H1 (cell line): Measurements from ENCODE around the gene NUP85. TPM values are rescaled to one million over a fixed set of nuclear protein-coding genes. Genes with fewer than 3 reads are reported as not detected.

Experiments
- BCL11A ChIP-seq, 2 experiments: IDR thresholded peaks; one replicate each; pipeline ENCODE4 v1.6.1; 2011; ENCODE audit warnings: low read depth in 2 of 2, low read length in 2 of 2, mild to moderate bottlenecking in 2 of 2
- CBX8 ChIP-seq: fragments of 300-800, 300-1000 bp; sonication (generic); IDR thresholded peaks from 2 replicates; pipeline ENCODE4 v1.7.1; 2016; ENCODE audit warnings: low read depth, low read length, borderline replicate concordance
- CREB1 ChIP-seq: IDR thresholded peaks from 2 replicates; pipeline ENCODE4 v1.6.1; 2012; ENCODE audit warnings: inconsistent platforms
- CTBP2 ChIP-seq: IDR thresholded peaks from 2 replicates; pipeline ENCODE4 v1.7.0; 2011; ENCODE audit warnings: borderline replicate concordance, mild to moderate bottlenecking, moderate library complexity, mixed read lengths, low read length; ENCODE audit not compliant: insufficient read depth, insufficient read length
- FOSL1 ChIP-seq: IDR thresholded peaks from 2 replicates; pipeline ENCODE4 v1.6.1; 2011; ENCODE audit warnings: mild to moderate bottlenecking, low read depth, low read length, moderate library complexity; ENCODE audit not compliant: insufficient read depth
- HDAC2 ChIP-seq, 2 experiments: fragments of 300-600 bp in 1 of 2; sonication (generic) in 1 of 2; IDR thresholded peaks; 2 replicates each; pipeline ENCODE4 v1.6.1; 2011 to 2012; ENCODE audit warnings: low read depth in 2 of 2, low read length in 2 of 2, mild to moderate bottlenecking in 2 of 2, moderate library complexity in 2 of 2, borderline replicate concordance in 1 of 2, inconsistent platforms in 1 of 2
- PHF8 ChIP-seq: fragments of 200-600 bp; sonication (generic); conservative IDR thresholded peaks from 2 replicates; pipeline ENCODE4 v1.7.1; 2012; ENCODE audit warnings: low read depth, mild to moderate bottlenecking, inconsistent platforms, low read length, moderate library complexity
- RAD21 ChIP-seq, 2 experiments: IDR thresholded peaks in 1 of 2; conservative IDR thresholded peaks in 1 of 2; 2 replicates each; pipeline ENCODE4 v1.6.1; 2011; ENCODE audit warnings: low read depth in 2 of 2, low read length in 2 of 2, improper control_type of control experiment in 1 of 2, inconsistent platforms in 1 of 2, mild to moderate bottlenecking in 1 of 2, moderate library complexity in 1 of 2
- RBBP5 ChIP-seq: IDR thresholded peaks from 2 replicates; pipeline ENCODE4 v1.7.1; 2012; ENCODE audit warnings: low read depth, mild to moderate bottlenecking, inconsistent platforms, low read length, moderate library complexity, borderline replicate concordance
- RNF2 ChIP-seq: fragments of 200-900, 300-1000 bp; sonication (generic); IDR thresholded peaks from 2 replicates; pipeline ENCODE4 v1.7.1; 2016; ENCODE audit warnings: borderline replicate concordance, low read depth, mild to moderate bottlenecking, antibody characterized with exemption, low read length; ENCODE audit not compliant: poor library complexity, severe bottlenecking; ENCODE audit errors: missing control alignments
- RXRA ChIP-seq: IDR thresholded peaks from 2 replicates; pipeline ENCODE4 v1.6.1; 2011; ENCODE audit warnings: low read depth, mild to moderate bottlenecking, low read length, moderate library complexity; ENCODE audit not compliant: insufficient read depth
- SIN3A ChIP-seq, 2 experiments: IDR thresholded peaks in 1 of 2; conservative IDR thresholded peaks in 1 of 2; 2 replicates each; pipeline ENCODE4 v1.6.1; 2011 to 2012; ENCODE audit warnings: low read length in 2 of 2, improper control_type of control experiment in 1 of 2, low read depth in 1 of 2, mild to moderate bottlenecking in 1 of 2
- SP2 ChIP-seq: IDR thresholded peaks from 2 replicates; pipeline ENCODE4 v1.6.1; 2012; ENCODE audit warnings: mild to moderate bottlenecking, low read length, inconsistent platforms
- polyA plus RNA-seq, 7 experiments: library from polyadenylated mRNA; depleted of rRNA in 3 of 7; stranded (reverse) in 5 of 7; unstranded in 2 of 7; fragments of >200 nt in 5 of 7; fragments of 200-250 nt in 2 of 7; gene quantifications; 1 replicate in 5 of 7; 2 replicates in 1 of 7; 4 replicates in 1 of 7; pipeline versions ENCODE4 v1.2.1 to v1.2.3, GENCODE V29; 2011 to 2013; ENCODE audit warnings: missing spikeins in 2 of 7, mixed read lengths in 2 of 7
- total RNA-seq: library from RNA; stranded (reverse); fragmentation: NEBNext Ultra II Directional; extraction: Animal tissue kit (Norgen Biotek cat#: 25700); gene quantifications from 2 replicates; pipeline ENCODE4 v1.2.1, GENCODE V29; 2021
- TF ChIP-seq, protein P1 (sequence below): IDR thresholded peaks from 2 replicates; pipeline ENCODE4 v1.6.1; 2012; ENCODE audit warnings: low read length, inconsistent platforms
- TF ChIP-seq, protein P2 (sequence below): IDR thresholded peaks from 2 replicates; pipeline ENCODE4 v1.6.1; 2011; ENCODE audit warnings: low read depth, mild to moderate bottlenecking, low read length; ENCODE audit not compliant: insufficient read depth

The NUP85 gene
- total and polyA plus RNA-seq, 2 of the 8 experiments (the other 6 are each of a cell fraction or from before 2014, with no cell fraction given) = 98.5 to 154 TPM

GRCh38 chr17:75270218-75270965 is 64.9 kb downstream of the NUP85 start (continued):
- TF ChIP-seq, protein P1, sequence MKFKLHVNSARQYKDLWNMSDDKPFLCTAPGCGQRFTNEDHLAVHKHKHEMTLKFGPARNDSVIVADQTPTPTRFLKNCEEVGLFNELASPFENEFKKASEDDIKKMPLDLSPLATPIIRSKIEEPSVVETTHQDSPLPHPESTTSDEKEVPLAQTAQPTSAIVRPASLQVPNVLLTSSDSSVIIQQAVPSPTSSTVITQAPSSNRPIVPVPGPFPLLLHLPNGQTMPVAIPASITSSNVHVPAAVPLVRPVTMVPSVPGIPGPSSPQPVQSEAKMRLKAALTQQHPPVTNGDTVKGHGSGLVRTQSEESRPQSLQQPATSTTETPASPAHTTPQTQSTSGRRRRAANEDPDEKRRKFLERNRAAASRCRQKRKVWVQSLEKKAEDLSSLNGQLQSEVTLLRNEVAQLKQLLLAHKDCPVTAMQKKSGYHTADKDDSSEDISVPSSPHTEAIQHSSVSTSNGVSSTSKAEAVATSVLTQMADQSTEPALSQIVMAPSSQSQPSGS = no peak; the same call in 1 of the 2 replicates
- TF ChIP-seq, protein P2, sequence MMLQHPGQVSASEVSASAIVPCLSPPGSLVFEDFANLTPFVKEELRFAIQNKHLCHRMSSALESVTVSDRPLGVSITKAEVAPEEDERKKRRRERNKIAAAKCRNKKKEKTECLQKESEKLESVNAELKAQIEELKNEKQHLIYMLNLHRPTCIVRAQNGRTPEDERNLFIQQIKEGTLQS = no peak
- TF ChIP-seq RXRA = no peak
- TF ChIP-seq HDAC2 (IDR thresholded peaks at IDR 0.05; ENCODE audit: borderline replicate concordance in 1 of 2, low read depth in 2 of 2, low read length in 2 of 2) = no peak
- TF ChIP-seq RNF2 = no peak
- TF ChIP-seq FOSL1 = no peak
- no peak for TF ChIP-seq PHF8
- TF ChIP-seq CBX8 = no peak
- no peak; a peak in 1 of 4 replicates for TF ChIP-seq RAD21 (IDR thresholded peaks at IDR 0.05 in 1 of 2, conservative IDR thresholded peaks at IDR 0.05 in 1 of 2; ENCODE audit: low read depth in 2 of 2, low read length in 2 of 2)
- no peak for TF ChIP-seq SIN3A (conservative IDR thresholded peaks at IDR 0.05 in 1 of 2, IDR thresholded peaks at IDR 0.05 in 1 of 2; ENCODE audit: low read depth in 1 of 2, low read length in 2 of 2)
- TF ChIP-seq RBBP5 = 0 out of 2 replicates have a peak, but pooled peaks have one; percentile 54
- no peak for TF ChIP-seq SP2
- 0 out of 2 replicates have a peak, but pooled peaks have one; percentile 6 for TF ChIP-seq CREB1
- no peak for TF ChIP-seq BCL11A (IDR thresholded peaks at IDR 0.05; ENCODE audit: low read depth in 2 of 2, low read length in 2 of 2)
- no peak for TF ChIP-seq CTBP2
